ENCODE results near the gene ZNF564. TPM values are rescaled to one million over a fixed set of nuclear protein-coding genes. Genes with fewer than 3 reads are reported as not detected.
"Not testable (repeated sequence)": the region's sequence is repeated elsewhere in the genome, so short reads cannot be mapped to it uniquely, and the experiment has no call there.

Gene ZNF564
- total and polyA plus RNA-seq, 10 of the 15 experiments (the other 5 are each of a cell fraction or from before 2014, with no cell fraction given), result 1.5 to 8.9 (median 5.4) TPM

DNA sequence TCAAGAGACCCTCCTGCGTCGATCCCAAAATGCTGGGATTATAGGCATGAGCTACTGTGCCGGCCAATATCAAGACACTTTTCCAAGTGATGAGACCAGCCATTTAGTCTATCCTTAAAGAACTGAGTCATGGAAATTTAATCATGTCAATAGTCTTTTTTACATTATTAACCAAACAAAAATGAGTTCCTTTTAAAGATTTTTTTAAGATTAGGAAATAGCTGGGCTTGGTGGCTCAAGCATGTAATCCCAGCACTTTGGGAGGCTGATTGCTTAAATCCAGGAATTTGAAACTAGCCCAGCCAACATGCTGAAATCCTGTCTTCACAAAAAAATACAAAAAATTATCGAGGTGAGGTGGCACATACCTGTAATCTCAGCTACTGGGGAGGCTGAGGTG, 16.7 kb upstream of the ZNF564 start (continued):
- TF ChIP-seq, protein P1, sequence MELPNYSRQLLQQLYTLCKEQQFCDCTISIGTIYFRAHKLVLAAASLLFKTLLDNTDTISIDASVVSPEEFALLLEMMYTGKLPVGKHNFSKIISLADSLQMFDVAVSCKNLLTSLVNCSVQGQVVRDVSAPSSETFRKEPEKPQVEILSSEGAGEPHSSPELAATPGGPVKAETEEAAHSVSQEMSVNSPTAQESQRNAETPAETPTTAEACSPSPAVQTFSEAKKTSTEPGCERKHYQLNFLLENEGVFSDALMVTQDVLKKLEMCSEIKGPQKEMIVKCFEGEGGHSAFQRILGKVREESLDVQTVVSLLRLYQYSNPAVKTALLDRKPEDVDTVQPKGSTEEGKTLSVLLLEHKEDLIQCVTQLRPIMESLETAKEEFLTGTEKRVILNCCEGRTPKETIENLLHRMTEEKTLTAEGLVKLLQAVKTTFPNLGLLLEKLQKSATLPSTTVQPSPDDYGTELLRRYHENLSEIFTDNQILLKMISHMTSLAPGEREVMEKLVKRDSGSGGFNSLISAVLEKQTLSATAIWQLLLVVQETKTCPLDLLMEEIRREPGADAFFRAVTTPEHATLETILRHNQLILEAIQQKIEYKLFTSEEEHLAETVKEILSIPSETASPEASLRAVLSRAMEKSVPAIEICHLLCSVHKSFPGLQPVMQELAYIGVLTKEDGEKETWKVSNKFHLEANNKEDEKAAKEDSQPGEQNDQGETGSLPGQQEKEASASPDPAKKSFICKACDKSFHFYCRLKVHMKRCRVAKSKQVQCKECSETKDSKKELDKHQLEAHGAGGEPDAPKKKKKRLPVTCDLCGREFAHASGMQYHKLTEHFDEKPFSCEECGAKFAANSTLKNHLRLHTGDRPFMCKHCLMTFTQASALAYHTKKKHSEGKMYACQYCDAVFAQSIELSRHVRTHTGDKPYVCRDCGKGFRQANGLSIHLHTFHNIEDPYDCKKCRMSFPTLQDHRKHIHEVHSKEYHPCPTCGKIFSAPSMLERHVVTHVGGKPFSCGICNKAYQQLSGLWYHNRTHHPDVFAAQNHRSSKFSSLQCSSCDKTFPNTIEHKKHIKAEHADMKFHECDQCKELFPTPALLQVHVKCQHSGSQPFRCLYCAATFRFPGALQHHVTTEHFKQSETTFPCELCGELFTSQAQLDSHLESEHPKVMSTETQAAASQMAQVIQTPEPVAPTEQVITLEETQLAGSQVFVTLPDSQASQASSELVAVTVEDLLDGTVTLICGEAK (IDR thresholded peaks at IDR 0.05; ENCODE audit: borderline replicate concordance), result no peak
- TF ChIP-seq GABPA (IDR thresholded peaks at IDR 0.05; ENCODE audit: low read depth) (no peak), ZZZ3 (IDR thresholded peaks at IDR 0.05; ENCODE audit: control insufficient read depth, insufficient read length, low read depth) (no peak), PAX5 (IDR thresholded peaks at IDR 0.05; ENCODE audit: borderline replicate concordance, low read depth, low read length) (no peak)

DNA sequence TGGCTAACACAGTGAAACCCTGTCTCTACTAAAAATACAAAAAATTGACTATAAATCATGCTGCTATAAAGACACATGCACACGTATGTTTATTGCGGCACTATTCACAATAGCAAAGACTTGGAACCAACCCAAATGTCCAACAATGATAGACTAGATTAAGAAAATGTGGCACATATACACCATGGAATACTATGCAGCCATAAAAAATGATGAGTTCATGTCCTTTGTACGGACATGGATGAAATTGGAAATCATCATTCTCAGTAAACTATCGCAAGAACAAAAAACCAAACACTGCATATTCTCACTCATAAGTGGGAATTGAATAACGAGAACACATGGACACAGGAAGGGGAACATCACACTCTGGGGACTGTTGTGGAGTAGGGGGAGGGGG, 15.1 kb upstream of the ZNF564 start:
- H3K27me3 ChIP-seq (replicated peaks in 1 of 2; ENCODE audit: control insufficient read depth in 2 of 2, insufficient read depth in 2 of 2, low read length in 1 of 2); DNase-seq (ENCODE audit: low read depth, low spot score); H3K4me2 ChIP-seq (ENCODE audit: control insufficient read depth, insufficient read depth); FAIRE-seq; ATAC-seq; H4K20me1 ChIP-seq (ENCODE audit: control insufficient read depth, insufficient read depth); H3K9ac ChIP-seq (ENCODE audit: control insufficient read depth, insufficient read depth, low read length); H3K9me3 ChIP-seq (replicated peaks; ENCODE audit: control insufficient read depth, insufficient read depth, low read length); SMC1A ChIA-PET (ENCODE audit: uncharacterized antibody, unreplicated experiment); H3K79me2 ChIP-seq (ENCODE audit: control insufficient read depth, insufficient read depth, low read length); intact Hi-C loops (cut with micrococcal nuclease; ENCODE audit: unreplicated experiment); H3K36me3 ChIP-seq (ENCODE audit: control insufficient read depth in 2 of 2, insufficient read depth in 2 of 2, low read length in 1 of 2); H2AFZ ChIP-seq (ENCODE audit: control insufficient read depth, low read depth, low read length); CTCF ChIA-PET; BruUV-seq (replicated peaks); H3K27ac ChIP-seq (ENCODE audit: control insufficient read depth, insufficient read depth); H3K4me3 ChIP-seq; H3K4me1 ChIP-seq (ENCODE audit: control insufficient read depth, insufficient read depth, low read length); in situ Hi-C loops (cut with MboI): not testable (repeated sequence)
- ChIA-PET POLR2A (interaction anchor here (0.6 kb wide), 1 partner anchor 178 kb away, joined by 3 read pairs; no protein-coding TSS in a partner anchor), RAD21 (ENCODE audit: unreplicated experiment) (interaction anchor here (0.6 kb wide), 1 partner anchor 103 kb away, joined by 3 read pairs; no protein-coding TSS in a partner anchor)
- 78% methylated on average over 5 of the region's 5 CpGs for WGBS (ENCODE audit: insufficient coverage, insufficient replicate concordance, low lambda C conversion rate, missing lambda C conversion rate)

Measured in GM12878 (cell line).